SU-DHL-6 (cell line): ENCODE measurements around the gene RASSF5.

Experiments
- CTCF ChIP-seq: fragments of 200-600 bp; sonication (generic); IDR thresholded peaks from one replicate; pipeline ENCODE4 v1.5.1; 2017; ENCODE audit warnings: antibody characterized with exemption, mild to moderate bottlenecking, low read length, moderate library complexity; ENCODE audit not compliant: insufficient read depth, poor library complexity, severe bottlenecking
- EZH2phosphoT487 ChIP-seq: fragments of 200-600 bp; sonication (generic), shearing (Covaris generic); conservative IDR thresholded peaks from 2 replicates; pipeline ENCODE4 v1.6.1; 2018; ENCODE audit warnings: mild to moderate bottlenecking, antibody characterized with exemption, low read length, moderate library complexity, mixed read lengths

DNA sequence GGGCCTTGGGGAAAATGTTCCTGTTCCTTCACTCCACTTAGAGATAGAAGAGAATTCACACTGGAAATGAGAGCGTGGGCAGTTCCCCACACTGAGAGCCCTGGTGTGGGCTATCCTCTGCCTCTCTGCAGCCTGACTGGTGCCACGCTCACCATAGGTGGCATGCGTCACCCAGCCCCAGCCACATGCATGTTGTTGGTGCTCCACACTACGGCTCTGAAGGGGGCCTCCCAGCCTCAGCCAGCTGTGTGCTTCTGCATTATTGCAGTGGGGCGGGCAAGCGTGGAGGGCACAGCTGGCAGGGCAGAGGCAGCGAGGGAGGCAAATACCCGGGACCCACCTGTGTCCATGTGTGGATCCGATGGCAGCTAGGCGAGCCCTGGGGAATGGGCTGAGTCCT is 14.7 kb upstream of the RASSF5 start:
- TF ChIP-seq EZH2phosphoT487 (no peak), CTCF (no peak)
